Astrocyte of the cerebellum (primary cell): ENCODE results near the gene GALNT17.

Source experiments
- DNase-seq: peaks from one replicate; pipeline ENCODE4 v3.0.0-alpha.2; 2011; ENCODE audit warnings: low read depth
- H3K4me3 ChIP-seq: 2 replicates; pipeline ENCODE4 v1.5.1; 2011; ENCODE audit warnings: mild to moderate bottlenecking, low read depth, low read length, moderate library complexity
- CTCF ChIP-seq: IDR thresholded peaks from 2 replicates; pipeline ENCODE4 v1.5.1; 2012; ENCODE audit warnings: low read length, low read depth, moderate library complexity, mild to moderate bottlenecking; ENCODE audit errors: missing control alignments
- in situ Hi-C: cut with HindIII; loops from 2 replicates; pipeline ENCODE4 v1.10.0; 2017; ENCODE audit warnings: low sequenced_read_pairs

Gene GALNT17

GRCh38 chr7:71135663-71136062 is 3.7 kb downstream of the GALNT17 start:
- no peak for TF ChIP-seq CTCF
- in situ Hi-C loops, result no loop called here
- no peak overlapping the region for H3K4me3 ChIP-seq
- DNase-seq, result no peak

- no peak for DNase-seq
- no peak for TF ChIP-seq CTCF
- no peak overlapping the region for H3K4me3 ChIP-seq
- in situ Hi-C loops, result no loop called here
These were observed 5.5 kb downstream of the GALNT17 start for GRCh38 chr7:71137479-71137878.

GRCh38 chr7:71140264-71140663 is 8.3 kb downstream of the GALNT17 start:
- in situ Hi-C loops, result no loop called here
- no peak overlapping the region for H3K4me3 ChIP-seq
- no peak for DNase-seq
- no peak for TF ChIP-seq CTCF

- in situ Hi-C loops, result no loop called here
- peak; percentile 11 for DNase-seq
These were observed 13.0 kb downstream of the GALNT17 start for GRCh38 chr7:71144963-71145362.

GRCh38 chr7:71145906-71146901 is 14.3 kb downstream of the GALNT17 start:
- in situ Hi-C loops, result no loop called here
- H3K4me3 ChIP-seq, result no peak overlapping the region
- no peak for DNase-seq
- no peak for TF ChIP-seq CTCF

More at GRCh38 chr7:71144963-71145362, 13.0 kb downstream of the GALNT17 start:
- no peak overlapping the region for H3K4me3 ChIP-seq
- TF ChIP-seq CTCF, result no peak

DNA sequence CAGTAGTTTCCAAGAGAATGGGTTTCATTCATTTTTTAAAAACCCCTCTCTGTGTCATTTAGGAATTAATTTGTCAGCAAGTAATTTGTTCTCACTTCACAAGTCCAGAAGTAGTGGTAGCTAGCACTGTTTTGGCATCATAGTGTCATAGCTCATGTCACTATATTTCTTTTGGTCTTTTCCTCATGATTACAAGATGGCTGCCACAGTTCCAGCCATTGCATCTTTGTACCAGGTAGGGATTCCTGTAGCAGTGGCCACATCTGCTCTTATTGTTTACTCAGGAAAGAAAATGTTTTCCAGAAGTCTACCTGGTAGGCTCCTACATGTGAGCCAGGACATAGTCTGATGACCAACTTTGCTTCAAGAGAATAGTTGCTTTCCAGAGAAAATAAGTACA is 16.2 kb downstream of the GALNT17 start:
- H3K4me3 ChIP-seq, result no peak overlapping the region
- no peak for DNase-seq
- no peak for TF ChIP-seq CTCF
- in situ Hi-C loops, result no loop called here
